ENCODE measurements around the gene CBX2. TPM values are rescaled to one million over a fixed set of nuclear protein-coding genes. Genes with fewer than 3 reads are reported as not detected.
A peak's percentile ranks its signal among the peaks of the same experiment; 100 is the strongest.

CBX2 gene
- total and polyA plus RNA-seq, 5 donors from 2014 or later = 0.11 to 0.81 (median 0.17) TPM; not detected in 2

DNA sequence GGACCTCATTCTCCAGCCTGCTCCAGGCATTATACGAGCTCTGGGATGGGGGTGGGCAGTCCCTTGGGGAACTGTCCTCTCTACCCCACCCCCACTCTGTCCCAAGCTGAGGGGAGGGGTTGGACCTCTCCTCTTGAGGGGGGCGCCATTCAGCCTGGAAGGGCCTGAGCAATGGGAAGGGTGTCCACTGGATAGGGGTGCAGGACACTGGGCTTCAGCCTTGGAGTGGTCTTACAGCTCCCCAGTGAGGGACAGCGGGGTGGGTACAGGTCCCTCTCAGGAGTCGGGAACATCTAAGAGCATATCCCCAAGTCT, 28.5 kb downstream of the CBX2 start:
- H3K27me3 Mint-ChIP-seq = peaks cover 88% of the 10 kb centered on the region
- H3K4me1 ChIP-seq (ENCODE audit: control insufficient read depth, insufficient read depth, low read length, poor library complexity, severe bottlenecking) = peaks cover 45% of the 10 kb centered on the region
- no peaks in the 10 kb centered on the region for H3K9me3 ChIP-seq (ENCODE audit: control insufficient read depth in 2 of 2, low read length in 2 of 2)
- no peak overlapping the region for H3K4me3 ChIP-seq (ENCODE audit: low read depth, low read length)
- H3K27ac Mint-ChIP-seq = no peak overlapping the region
- H3K36me3 Mint-ChIP-seq = no peaks in the 10 kb centered on the region
- no peak overlapping the region for H3K27ac ChIP-seq (ENCODE audit: insufficient read depth, low read length, poor library complexity, severe bottlenecking)
- ATAC-seq (ENCODE audit: low read depth in 2 of 2) = no peak
- H3K27me3 ChIP-seq (ENCODE audit: control insufficient read depth, insufficient read depth, low read length) = peaks cover 62% of the 10 kb centered on the region
- no peaks in the 10 kb centered on the region for H3K36me3 ChIP-seq (ENCODE audit: control insufficient read depth, insufficient read depth, low read length)
- H3K4me3 Mint-ChIP-seq = no peak overlapping the region
- peaks cover 0 to 8% (median 0%) of the 10 kb centered on the region in 7 donors for H3K9me3 Mint-ChIP-seq
- peaks cover 5 to 47% (median 17%) of the 10 kb centered on the region in 4 donors for H3K4me1 Mint-ChIP-seq
- no peak for DNase-seq

DNA sequence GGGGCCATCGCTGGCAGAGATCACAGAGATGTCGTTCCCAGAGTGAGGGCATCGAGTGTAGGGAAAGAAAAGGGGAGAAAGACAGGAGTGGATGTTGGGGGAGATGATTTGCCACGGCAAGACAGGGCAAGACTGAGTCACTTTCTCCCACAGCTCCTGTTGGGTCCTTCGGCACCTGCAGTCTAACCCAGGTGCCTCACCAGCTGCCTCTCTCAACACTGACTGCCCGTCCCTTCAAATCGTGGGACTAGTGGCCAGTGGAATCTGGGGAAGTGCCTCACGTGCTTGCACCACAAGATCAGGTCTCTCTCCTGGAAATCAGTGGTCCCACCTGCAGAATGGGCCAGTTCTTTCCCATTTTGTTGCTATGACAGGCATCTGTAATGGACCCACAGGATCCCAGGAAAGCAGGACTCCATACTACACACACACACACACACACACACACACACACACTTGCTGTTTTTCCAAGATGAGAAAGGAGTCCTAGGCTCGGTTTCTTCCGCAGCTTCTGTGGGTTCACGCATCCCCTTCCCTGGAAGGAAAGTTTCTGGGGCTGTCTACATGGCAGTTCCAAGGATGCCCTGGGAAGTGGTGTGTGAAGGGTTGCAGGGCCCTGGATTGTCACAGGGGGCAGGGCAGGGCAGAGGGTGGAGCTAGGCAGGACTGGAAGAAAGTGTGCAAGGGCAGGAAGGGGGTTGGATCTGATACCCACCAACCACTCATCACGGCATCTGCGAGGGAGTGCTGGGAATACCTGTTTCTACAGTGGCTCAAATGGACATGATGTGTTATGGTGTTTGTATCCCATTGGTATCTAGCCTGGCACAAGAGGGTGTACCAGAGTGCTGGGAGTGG, 29.1 kb downstream of the CBX2 start:
- H3K4me1 Mint-ChIP-seq = peaks cover 5 to 47% (median 18%) of the 10 kb centered on the region in 4 donors
- Histone ChIP-seq H3K27me3 (ENCODE audit: control insufficient read depth, insufficient read depth, low read length) (peaks cover 55% of the 10 kb centered on the region), H3K4me3 (ENCODE audit: low read depth, low read length) (no peak overlapping the region), H3K36me3 (ENCODE audit: control insufficient read depth, insufficient read depth, low read length) (no peaks in the 10 kb centered on the region), H3K9me3 (ENCODE audit: control insufficient read depth in 2 of 2, low read length in 2 of 2) (no peaks in the 10 kb centered on the region), H3K27ac (ENCODE audit: insufficient read depth, low read length, poor library complexity, severe bottlenecking) (no peak overlapping the region), H3K4me1 (ENCODE audit: control insufficient read depth, insufficient read depth, low read length, poor library complexity, severe bottlenecking) (peaks cover 52% of the 10 kb centered on the region)
- H3K27ac Mint-ChIP-seq = peak overlapping the region in 1 of 3 donors; percentile 94
- H3K4me3 Mint-ChIP-seq = peak overlapping the region in 2 of 4 donors; percentile 4 to 61
- peaks cover 88% of the 10 kb centered on the region for H3K27me3 Mint-ChIP-seq
- peaks cover 0 to 12% (median 0%) of the 10 kb centered on the region in 7 donors for H3K9me3 Mint-ChIP-seq
- DNase-seq = no peak
- no peak for ATAC-seq (ENCODE audit: low read depth in 2 of 2)
- no peaks in the 10 kb centered on the region for H3K36me3 Mint-ChIP-seq

DNA sequence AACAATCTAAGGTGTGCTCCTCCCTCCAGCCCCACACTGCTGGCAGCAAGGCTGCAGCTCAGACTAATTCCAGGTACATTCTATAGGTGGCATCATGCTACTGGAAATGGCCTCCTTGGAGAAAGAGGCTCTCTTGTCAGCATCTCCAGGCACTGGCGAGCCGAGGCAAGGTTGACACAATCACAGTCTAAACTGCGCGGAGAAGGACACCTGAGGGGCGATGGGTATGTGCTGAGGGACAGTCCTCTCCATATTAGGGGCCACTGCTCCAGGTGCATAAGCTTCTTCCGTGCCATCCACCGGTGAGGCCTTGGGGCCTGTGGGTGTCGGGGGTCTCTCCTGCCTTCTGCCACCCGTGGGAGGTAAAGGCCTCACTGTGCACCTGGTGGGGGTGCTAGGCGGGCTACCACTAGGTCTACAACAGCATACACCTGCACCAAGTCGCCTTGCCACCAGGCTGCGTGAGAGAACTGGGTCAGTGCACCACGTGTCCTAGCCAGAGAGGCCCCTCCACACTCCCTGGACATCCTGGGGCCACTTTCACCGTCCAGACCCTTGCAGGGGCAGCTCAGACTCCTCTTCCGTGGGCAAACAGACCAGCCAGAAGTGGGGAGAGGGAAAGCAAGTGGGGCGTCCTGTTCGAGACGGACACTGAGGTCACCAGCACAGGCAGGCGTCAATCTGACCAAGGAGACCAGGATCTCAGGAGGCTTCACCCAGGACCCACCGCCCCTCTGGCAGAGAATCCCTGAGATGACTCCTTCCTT, 31.0 kb downstream of the CBX2 start:
- peak overlapping the region in 3 of 4 donors; percentile 27 to 33 (median 27) for H3K4me3 Mint-ChIP-seq
- DNase-seq (peak in 1 of 3 donors; percentile 60), ATAC-seq (ENCODE audit: low read depth in 2 of 2) (no peak)
- H3K9me3 Mint-ChIP-seq = peaks cover 0 to 15% (median 0%) of the 10 kb centered on the region in 7 donors
- no peaks in the 10 kb centered on the region for H3K36me3 Mint-ChIP-seq
- peak overlapping the region in 1 of 3 donors; percentile 32 for H3K27ac Mint-ChIP-seq
- no peak overlapping the region for H3K27ac ChIP-seq (ENCODE audit: insufficient read depth, low read length, poor library complexity, severe bottlenecking)
- H3K4me1 ChIP-seq (ENCODE audit: control insufficient read depth, insufficient read depth, low read length, poor library complexity, severe bottlenecking) = peaks cover 47% of the 10 kb centered on the region
- H3K27me3 ChIP-seq (ENCODE audit: control insufficient read depth, insufficient read depth, low read length) = peaks cover 49% of the 10 kb centered on the region
- H3K27me3 Mint-ChIP-seq = peaks cover 83% of the 10 kb centered on the region
- no peaks in the 10 kb centered on the region for H3K36me3 ChIP-seq (ENCODE audit: control insufficient read depth, insufficient read depth, low read length)
- no peak overlapping the region for H3K4me3 ChIP-seq (ENCODE audit: low read depth, low read length)
- H3K4me1 Mint-ChIP-seq = peaks cover 5 to 46% (median 21%) of the 10 kb centered on the region in 4 donors
- no peaks in the 10 kb centered on the region for H3K9me3 ChIP-seq (ENCODE audit: control insufficient read depth in 2 of 2, low read length in 2 of 2)

DNA sequence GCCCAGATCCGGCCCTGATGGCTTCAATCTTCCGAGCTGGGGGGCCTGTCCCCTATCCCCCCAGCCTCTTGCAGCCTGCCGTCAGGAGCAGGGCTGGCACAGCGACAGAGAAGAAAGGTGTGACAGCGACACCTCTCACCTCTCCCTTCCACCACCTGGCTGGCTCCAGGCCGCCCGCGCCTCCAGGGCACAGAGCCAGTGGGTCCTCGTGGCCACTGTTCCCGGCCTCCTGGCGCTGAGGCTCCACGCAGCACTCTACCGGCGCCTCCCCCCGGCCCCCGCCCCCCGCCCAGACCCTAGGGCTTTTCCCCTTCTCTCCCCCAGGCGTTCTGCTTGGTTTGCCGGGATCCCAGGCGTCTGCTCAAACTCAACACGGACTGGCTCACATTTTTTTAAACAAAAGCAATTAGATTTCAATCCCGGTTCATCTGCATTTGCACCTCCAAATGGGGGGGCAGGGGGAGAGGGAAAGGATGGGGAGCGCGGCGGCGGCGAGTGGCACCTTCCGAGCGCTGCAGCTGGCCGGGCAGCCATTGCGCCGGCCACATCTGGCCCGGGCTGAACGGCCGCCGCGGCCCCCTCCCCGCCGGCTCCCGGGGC, 31.7 kb downstream of the CBX2 start:
- no peak overlapping the region for H3K27ac Mint-ChIP-seq
- no peak for DNase-seq
- peaks cover 1 to 48% (median 20%) of the 10 kb centered on the region in 4 donors for H3K4me1 Mint-ChIP-seq
- Histone ChIP-seq H3K27ac (ENCODE audit: insufficient read depth, low read length, poor library complexity, severe bottlenecking) (no peak overlapping the region), H3K4me1 (ENCODE audit: control insufficient read depth, insufficient read depth, low read length, poor library complexity, severe bottlenecking) (peaks cover 46% of the 10 kb centered on the region), H3K9me3 (ENCODE audit: control insufficient read depth in 2 of 2, low read length in 2 of 2) (no peaks in the 10 kb centered on the region), H3K36me3 (ENCODE audit: control insufficient read depth, insufficient read depth, low read length) (no peaks in the 10 kb centered on the region), H3K4me3 (ENCODE audit: low read depth, low read length) (no peak overlapping the region), H3K27me3 (ENCODE audit: control insufficient read depth, insufficient read depth, low read length) (peaks cover 46% of the 10 kb centered on the region)
- peaks cover 0 to 12% (median 0%) of the 10 kb centered on the region in 7 donors for H3K9me3 Mint-ChIP-seq
- peaks cover 85% of the 10 kb centered on the region for H3K27me3 Mint-ChIP-seq
- no peaks in the 10 kb centered on the region for H3K36me3 Mint-ChIP-seq
- H3K4me3 Mint-ChIP-seq = peak overlapping the region in 1 of 4 donors; percentile 27
- ATAC-seq (ENCODE audit: low read depth in 2 of 2) = no peak

DNA sequence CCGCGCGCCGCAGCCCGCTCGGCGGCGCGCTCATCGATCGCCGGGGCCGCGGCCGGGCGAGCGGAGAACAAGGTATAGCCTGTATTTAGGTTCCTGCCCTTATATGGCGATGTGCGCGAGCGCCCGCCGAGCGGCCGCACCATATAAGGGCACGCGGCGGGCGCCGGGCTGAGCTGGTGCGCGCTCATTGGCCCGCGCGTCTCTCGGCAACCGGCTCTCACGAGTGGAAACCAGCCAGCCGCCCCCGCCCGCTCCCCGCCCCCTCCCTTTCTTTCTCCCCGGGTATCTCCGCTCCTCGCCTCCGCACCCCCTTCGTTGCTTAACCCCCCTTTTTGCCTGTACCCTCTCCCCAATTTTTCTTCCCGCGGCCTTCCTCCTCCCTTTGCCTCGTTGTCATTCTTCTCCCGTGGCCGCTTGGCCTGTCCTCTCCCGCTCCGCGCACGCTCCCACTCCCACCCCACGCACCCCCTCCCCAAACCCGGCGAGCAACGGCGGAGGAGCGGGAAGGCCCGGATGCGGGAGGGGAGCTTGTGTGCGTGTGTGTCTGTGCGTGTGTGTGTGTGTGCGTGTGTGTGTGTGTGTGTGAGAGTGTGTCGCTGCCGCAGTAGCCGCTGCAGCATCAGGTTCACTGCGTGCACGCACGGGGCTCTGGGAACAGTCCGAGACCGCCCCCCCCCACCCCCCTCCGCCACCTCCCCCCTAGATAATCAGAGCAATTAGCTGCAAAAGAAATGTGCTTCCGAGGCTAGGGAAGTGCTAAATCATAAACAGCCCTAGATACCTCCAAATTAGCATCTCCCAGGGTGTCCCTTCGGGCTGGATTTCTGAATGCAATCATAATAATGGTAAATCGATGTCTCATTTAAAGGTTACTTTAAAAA, 32.4 kb downstream of the CBX2 start:
- ATAC-seq (ENCODE audit: low read depth in 2 of 2) = peak; percentile 89 to 93
- H3K27ac ChIP-seq (ENCODE audit: insufficient read depth, low read length, poor library complexity, severe bottlenecking) = no peak overlapping the region
- peaks cover 40% of the 10 kb centered on the region for H3K27me3 ChIP-seq (ENCODE audit: control insufficient read depth, insufficient read depth, low read length)
- H3K4me3 ChIP-seq (ENCODE audit: low read depth, low read length) = no peak overlapping the region
- H3K4me1 ChIP-seq (ENCODE audit: control insufficient read depth, insufficient read depth, low read length, poor library complexity, severe bottlenecking) = peaks cover 45% of the 10 kb centered on the region
- Mint-ChIP-seq H3K27me3 (peaks cover 79% of the 10 kb centered on the region), H3K27ac (peak overlapping the region in 1 of 3 donors; percentile 85), H3K36me3 (no peaks in the 10 kb centered on the region), H3K4me1 (peaks cover 0 to 41% (median 16%) of the 10 kb centered on the region in 4 donors), H3K9me3 (peaks cover 0 to 12% (median 0%) of the 10 kb centered on the region in 7 donors), H3K4me3 (peak overlapping the region; percentile 39 to 83 (median 52))
- peak; percentile 78 to 88 (median 80) for DNase-seq
- no peaks in the 10 kb centered on the region for H3K36me3 ChIP-seq (ENCODE audit: control insufficient read depth, insufficient read depth, low read length)
- no peaks in the 10 kb centered on the region for H3K9me3 ChIP-seq (ENCODE audit: control insufficient read depth in 2 of 2, low read length in 2 of 2)

DNA sequence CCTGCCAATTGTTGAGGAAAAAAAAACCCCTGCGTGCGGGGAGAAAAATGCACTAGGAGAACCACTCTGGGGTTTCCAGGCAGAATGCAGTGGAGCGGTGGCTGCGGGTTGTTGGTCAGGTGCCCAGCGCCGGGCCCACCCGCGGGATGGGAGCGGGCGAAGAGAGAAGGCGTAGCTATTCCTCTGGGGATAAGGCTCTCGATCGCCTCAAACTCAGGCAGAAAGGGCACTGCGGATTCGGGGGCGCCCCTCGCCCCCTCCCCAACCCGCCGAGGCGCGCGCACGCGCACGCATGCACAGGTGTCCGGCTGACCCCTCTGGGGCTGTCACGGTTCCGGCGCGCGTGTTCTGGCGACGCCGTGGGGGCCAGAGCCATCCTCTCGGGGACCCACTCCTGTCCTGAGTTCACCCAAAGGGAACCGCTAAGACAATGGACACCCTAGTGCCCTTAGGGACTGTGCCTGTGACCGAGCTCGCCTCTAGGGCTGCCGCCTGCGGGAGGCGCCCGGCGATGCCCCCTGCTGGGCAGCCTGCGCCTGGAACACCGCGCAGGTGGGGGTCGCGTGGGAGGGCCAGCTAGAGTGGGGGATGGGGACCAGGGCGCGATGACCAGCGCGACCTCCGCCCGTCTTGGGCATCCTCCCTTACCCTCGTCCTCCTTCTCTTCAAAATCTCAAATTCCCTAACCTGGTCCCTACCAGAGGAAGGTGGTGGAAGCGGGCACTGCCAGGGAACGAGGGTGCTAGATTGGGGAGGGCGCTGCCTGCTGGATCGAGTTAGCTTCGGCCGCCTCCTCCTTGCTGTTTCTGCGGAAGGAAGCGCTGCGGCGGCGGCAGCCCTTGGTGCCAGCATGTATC, 33.3 kb downstream of the CBX2 start:
- no peaks in the 10 kb centered on the region for H3K36me3 ChIP-seq (ENCODE audit: control insufficient read depth, insufficient read depth, low read length)
- H3K4me1 ChIP-seq (ENCODE audit: control insufficient read depth, insufficient read depth, low read length, poor library complexity, severe bottlenecking) = peaks cover 46% of the 10 kb centered on the region
- H3K27ac ChIP-seq (ENCODE audit: insufficient read depth, low read length, poor library complexity, severe bottlenecking) = no peak overlapping the region
- peaks cover 0 to 12% (median 0%) of the 10 kb centered on the region in 7 donors for H3K9me3 Mint-ChIP-seq
- no peaks in the 10 kb centered on the region for H3K36me3 Mint-ChIP-seq
- H3K27me3 Mint-ChIP-seq = peaks cover 74% of the 10 kb centered on the region
- H3K9me3 ChIP-seq (ENCODE audit: control insufficient read depth in 2 of 2, low read length in 2 of 2) = no peaks in the 10 kb centered on the region
- no peak overlapping the region for H3K4me3 ChIP-seq (ENCODE audit: low read depth, low read length)
- no peak for ATAC-seq (ENCODE audit: low read depth in 2 of 2)
- H3K4me1 Mint-ChIP-seq = peaks cover 0 to 39% (median 17%) of the 10 kb centered on the region in 4 donors
- DNase-seq = peak in 1 of 3 donors; percentile 56
- peak overlapping the region in 1 of 3 donors; percentile 85 for H3K27ac Mint-ChIP-seq
- peaks cover 36% of the 10 kb centered on the region for H3K27me3 ChIP-seq (ENCODE audit: control insufficient read depth, insufficient read depth, low read length)
- peak overlapping the region; percentile 43 to 74 (median 74) for H3K4me3 Mint-ChIP-seq
